DOHH2 (cell line): ENCODE results near the gene ANKRD23.

Source experiments
- EZH2phosphoT487 ChIP-seq: fragments of 200-600 bp; sonication (generic); IDR thresholded peaks from 2 replicates; pipeline ENCODE4 v1.6.1; 2017; ENCODE audit warnings: borderline replicate concordance, mild to moderate bottlenecking, antibody characterized with exemption, low read length, moderate library complexity, mixed read lengths
- TF ChIP-seq, protein P1 (sequence below): fragments of 200-600 bp; sonication (generic); IDR thresholded peaks from one replicate; pipeline ENCODE4 v1.5.1; 2014; ENCODE audit warnings: antibody characterized with exemption, mild to moderate bottlenecking, low read depth, low read length; ENCODE audit not compliant: poor library complexity, severe bottlenecking

DNA sequence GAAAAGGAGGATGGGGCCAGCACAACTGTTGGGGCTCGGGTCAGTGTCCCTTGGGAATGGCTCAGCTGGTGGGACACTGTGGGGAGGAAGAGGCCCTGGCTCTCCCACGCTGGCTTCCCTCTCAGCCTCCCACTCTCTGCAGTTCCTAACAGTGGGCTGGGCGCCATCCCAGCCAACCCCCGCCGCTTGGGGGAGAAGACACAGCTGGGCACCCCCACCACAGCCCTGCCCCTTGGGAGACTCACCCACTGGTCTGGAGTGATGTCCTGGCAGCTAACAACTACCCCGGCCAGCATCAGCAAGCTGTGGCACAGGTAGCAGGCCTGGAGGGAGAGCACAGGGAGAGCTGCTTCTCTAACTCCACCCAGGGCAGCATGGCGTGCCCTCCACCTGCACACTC, 34.4 kb upstream of the ANKRD23 start:
- TF ChIP-seq, protein P1, sequence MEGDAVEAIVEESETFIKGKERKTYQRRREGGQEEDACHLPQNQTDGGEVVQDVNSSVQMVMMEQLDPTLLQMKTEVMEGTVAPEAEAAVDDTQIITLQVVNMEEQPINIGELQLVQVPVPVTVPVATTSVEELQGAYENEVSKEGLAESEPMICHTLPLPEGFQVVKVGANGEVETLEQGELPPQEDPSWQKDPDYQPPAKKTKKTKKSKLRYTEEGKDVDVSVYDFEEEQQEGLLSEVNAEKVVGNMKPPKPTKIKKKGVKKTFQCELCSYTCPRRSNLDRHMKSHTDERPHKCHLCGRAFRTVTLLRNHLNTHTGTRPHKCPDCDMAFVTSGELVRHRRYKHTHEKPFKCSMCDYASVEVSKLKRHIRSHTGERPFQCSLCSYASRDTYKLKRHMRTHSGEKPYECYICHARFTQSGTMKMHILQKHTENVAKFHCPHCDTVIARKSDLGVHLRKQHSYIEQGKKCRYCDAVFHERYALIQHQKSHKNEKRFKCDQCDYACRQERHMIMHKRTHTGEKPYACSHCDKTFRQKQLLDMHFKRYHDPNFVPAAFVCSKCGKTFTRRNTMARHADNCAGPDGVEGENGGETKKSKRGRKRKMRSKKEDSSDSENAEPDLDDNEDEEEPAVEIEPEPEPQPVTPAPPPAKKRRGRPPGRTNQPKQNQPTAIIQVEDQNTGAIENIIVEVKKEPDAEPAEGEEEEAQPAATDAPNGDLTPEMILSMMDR = no peak
- no peak for TF ChIP-seq EZH2phosphoT487
